ENCODE measurements around the gene SWAP70.

DNA sequence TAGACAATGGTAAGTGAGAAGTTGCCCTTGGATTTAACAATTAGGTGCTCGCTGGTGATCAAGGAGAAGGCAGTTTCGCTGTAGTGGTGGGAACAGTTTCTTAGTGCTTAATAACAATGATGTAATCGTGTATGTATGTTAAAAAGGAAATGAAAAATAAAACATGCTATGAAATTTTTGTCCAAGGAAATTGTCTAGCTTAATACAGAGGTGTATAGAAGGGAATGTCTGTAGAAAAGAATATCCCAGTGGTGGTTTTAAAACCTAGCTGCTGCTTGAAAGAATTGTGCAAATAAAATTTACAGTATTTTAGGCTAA lies 53.1 kb downstream of the SWAP70 start:
- TF ChIP-seq, protein P1, sequence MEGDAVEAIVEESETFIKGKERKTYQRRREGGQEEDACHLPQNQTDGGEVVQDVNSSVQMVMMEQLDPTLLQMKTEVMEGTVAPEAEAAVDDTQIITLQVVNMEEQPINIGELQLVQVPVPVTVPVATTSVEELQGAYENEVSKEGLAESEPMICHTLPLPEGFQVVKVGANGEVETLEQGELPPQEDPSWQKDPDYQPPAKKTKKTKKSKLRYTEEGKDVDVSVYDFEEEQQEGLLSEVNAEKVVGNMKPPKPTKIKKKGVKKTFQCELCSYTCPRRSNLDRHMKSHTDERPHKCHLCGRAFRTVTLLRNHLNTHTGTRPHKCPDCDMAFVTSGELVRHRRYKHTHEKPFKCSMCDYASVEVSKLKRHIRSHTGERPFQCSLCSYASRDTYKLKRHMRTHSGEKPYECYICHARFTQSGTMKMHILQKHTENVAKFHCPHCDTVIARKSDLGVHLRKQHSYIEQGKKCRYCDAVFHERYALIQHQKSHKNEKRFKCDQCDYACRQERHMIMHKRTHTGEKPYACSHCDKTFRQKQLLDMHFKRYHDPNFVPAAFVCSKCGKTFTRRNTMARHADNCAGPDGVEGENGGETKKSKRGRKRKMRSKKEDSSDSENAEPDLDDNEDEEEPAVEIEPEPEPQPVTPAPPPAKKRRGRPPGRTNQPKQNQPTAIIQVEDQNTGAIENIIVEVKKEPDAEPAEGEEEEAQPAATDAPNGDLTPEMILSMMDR (conservative IDR thresholded peaks at IDR 0.05), result no peak
- no peak for TF ChIP-seq EZH2 (IDR thresholded peaks at IDR 0.05; ENCODE audit: low read depth)

Data from PC-9 (cell line).